ENCODE data around the gene ACP1. TPM values are rescaled to one million over a fixed set of nuclear protein-coding genes. Genes with fewer than 3 reads are reported as not detected.

Gene ACP1
- polyA plus RNA-seq (2013, experiment 1 of 2) = 138 TPM
- 139 TPM for polyA plus RNA-seq (2013, experiment 2 of 2)

- Histone ChIP-seq H2AFZ (ENCODE audit: low read length) (peak within 1 kb of the TSS; percentile 91), H2BK15ac (ENCODE audit: low read length) (peak within 1 kb of the TSS; percentile 57), H2BK5ac (ENCODE audit: low read length) (peak within 1 kb of the TSS; percentile 96), H3K4me3 (ENCODE audit: low read length in 2 of 2) (peak within 1 kb of the TSS; percentile 89 to 95), H3K9me3 (replicated peaks in 1 of 2; ENCODE audit: control insufficient read depth in 2 of 2, insufficient read depth in 1 of 2, low read depth in 1 of 2, low read length in 2 of 2) (peaks cover 12 to 33% of the 10 kb centered on the region in 2 donors), H3K27me3 (ENCODE audit: control insufficient read depth in 3 of 3, insufficient read depth in 3 of 3, low read depth in 1 of 3, low read length in 3 of 3) (peaks cover 0 to 15% (median 13%) of the 10 kb centered on the region in 3 experiments), H4K91ac (ENCODE audit: low read depth, low read length, poor library complexity) (no peak within 1 kb of the TSS), H3K9ac (ENCODE audit: low read depth, low read length, poor library complexity) (peak within 1 kb of the TSS; percentile 98), H3K79me1 (ENCODE audit: low read depth, low read length) (peaks cover 3% of the 10 kb centered on the region), H2BK12ac (ENCODE audit: low read length) (no peak within 1 kb of the TSS), H3K4me1 (ENCODE audit: control insufficient read depth in 2 of 2, insufficient read depth in 1 of 2, low read depth in 1 of 2, low read length in 2 of 2) (peaks cover 8% of the 10 kb centered on the region in 2 donors), H3K14ac (ENCODE audit: low read length) (peak within 1 kb of the TSS; percentile 87), H3K18ac (ENCODE audit: low read length) (peak within 1 kb of the TSS; percentile 99), H3K4me2 (ENCODE audit: insufficient read depth, low read length, poor library complexity, severe bottlenecking) (peak within 1 kb of the TSS; percentile 91), H3K4ac (ENCODE audit: low read length) (no peak within 1 kb of the TSS), H3K23ac (ENCODE audit: low read depth, low read length, poor library complexity) (peak within 1 kb of the TSS; percentile 90), H3K36me3 (replicated peaks in 1 of 2; ENCODE audit: control insufficient read depth in 2 of 2, insufficient read depth in 2 of 2, low read length in 2 of 2) (peaks cover 2 to 66% of the 10 kb centered on the region in 2 donors), H3K27ac (replicated peaks; ENCODE audit: low read length) (no peak within 1 kb of the TSS), H2BK120ac (ENCODE audit: low read depth, low read length) (no peak within 1 kb of the TSS), H2AK5ac (ENCODE audit: low read depth, low read length) (peak within 1 kb of the TSS; percentile 88), H4K8ac (ENCODE audit: low read depth, low read length) (no peak within 1 kb of the TSS)
- DNase-seq (ENCODE audit: low spot score) = peak; percentile 91
- no CpG with 5 or more reads among the region's 73 CpGs for WGBS, 2 donors (ENCODE audit: extremely low coverage in 2 of 2, insufficient read length in 2 of 2, insufficient replicate concordance in 1 of 2)
Observed at GRCh38 chr2:264493-265468, at the start of gene ACP1. Gene ACP1 (plus strand): TSS chr2:264947. CDS start chr2:264965, 18 bp downstream.

DNA sequence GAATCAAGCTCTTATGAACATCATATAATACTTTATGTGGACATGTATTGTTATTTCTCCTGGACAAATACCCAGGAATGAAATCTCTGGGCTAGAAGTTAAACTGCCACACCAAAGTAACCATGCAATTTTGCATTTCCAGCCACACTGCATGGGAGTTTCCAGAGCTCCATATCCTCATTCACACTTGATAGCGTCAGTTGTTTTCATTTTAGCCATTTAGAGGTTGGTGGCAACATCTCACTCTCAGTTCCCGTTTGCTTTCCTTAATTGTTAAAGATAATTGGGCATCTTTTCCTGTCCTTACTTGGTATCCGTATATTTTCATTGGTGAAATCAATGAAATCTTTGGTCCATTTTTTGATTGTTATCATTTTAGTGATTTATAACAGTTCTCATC lies 48.7 kb upstream of the ACP1 start:
- no peak overlapping the region for H3K4me3 ChIP-seq (ENCODE audit: low read length in 2 of 2)
- H2BK120ac ChIP-seq (ENCODE audit: low read depth, low read length) = no peak overlapping the region
- WGBS, 2 donors (ENCODE audit: extremely low coverage in 2 of 2, insufficient read length in 2 of 2, insufficient replicate concordance in 1 of 2) = no CpG with 5 or more reads among the region's 3 CpGs
- H4K8ac ChIP-seq (ENCODE audit: low read depth, low read length) = no peak overlapping the region
- no peaks in the 10 kb centered on the region for H3K27me3 ChIP-seq (ENCODE audit: control insufficient read depth in 3 of 3, insufficient read depth in 3 of 3, low read depth in 1 of 3, low read length in 3 of 3)
- H3K4me2 ChIP-seq (ENCODE audit: insufficient read depth, low read length, poor library complexity, severe bottlenecking) = no peak overlapping the region
- no peak overlapping the region for H2AFZ ChIP-seq (ENCODE audit: low read length)
- H2BK15ac ChIP-seq (ENCODE audit: low read length) = no peak overlapping the region
- H3K4ac ChIP-seq (ENCODE audit: low read length) = no peak overlapping the region
- H4K91ac ChIP-seq (ENCODE audit: low read depth, low read length, poor library complexity) = no peak overlapping the region
- H3K79me1 ChIP-seq (ENCODE audit: low read depth, low read length) = no peaks in the 10 kb centered on the region
- no peak for DNase-seq (ENCODE audit: low spot score)
- no peak overlapping the region for H2BK5ac ChIP-seq (ENCODE audit: low read length)
- H3K9me3 ChIP-seq (replicated peaks in 1 of 2; ENCODE audit: control insufficient read depth in 2 of 2, insufficient read depth in 1 of 2, low read depth in 1 of 2, low read length in 2 of 2) = peaks cover 2 to 6% of the 10 kb centered on the region in 2 donors
- no peak overlapping the region for H3K9ac ChIP-seq (ENCODE audit: low read depth, low read length, poor library complexity)
- H3K4me1 ChIP-seq (ENCODE audit: control insufficient read depth in 2 of 2, insufficient read depth in 1 of 2, low read depth in 1 of 2, low read length in 2 of 2) = no peaks in the 10 kb centered on the region
- H3K36me3 ChIP-seq (replicated peaks in 1 of 2; ENCODE audit: control insufficient read depth in 2 of 2, insufficient read depth in 2 of 2, low read length in 2 of 2) = peaks cover 0 to 34% of the 10 kb centered on the region in 2 donors
- no peak overlapping the region for H3K14ac ChIP-seq (ENCODE audit: low read length)
- no peak overlapping the region for H3K27ac ChIP-seq (replicated peaks; ENCODE audit: low read length)
- H2BK12ac ChIP-seq (ENCODE audit: low read length) = no peak overlapping the region
- H2AK5ac ChIP-seq (ENCODE audit: low read depth, low read length) = no peak overlapping the region
- H3K18ac ChIP-seq (ENCODE audit: low read length) = no peak overlapping the region
- no peak overlapping the region for H3K23ac ChIP-seq (ENCODE audit: low read depth, low read length, poor library complexity)

DNA sequence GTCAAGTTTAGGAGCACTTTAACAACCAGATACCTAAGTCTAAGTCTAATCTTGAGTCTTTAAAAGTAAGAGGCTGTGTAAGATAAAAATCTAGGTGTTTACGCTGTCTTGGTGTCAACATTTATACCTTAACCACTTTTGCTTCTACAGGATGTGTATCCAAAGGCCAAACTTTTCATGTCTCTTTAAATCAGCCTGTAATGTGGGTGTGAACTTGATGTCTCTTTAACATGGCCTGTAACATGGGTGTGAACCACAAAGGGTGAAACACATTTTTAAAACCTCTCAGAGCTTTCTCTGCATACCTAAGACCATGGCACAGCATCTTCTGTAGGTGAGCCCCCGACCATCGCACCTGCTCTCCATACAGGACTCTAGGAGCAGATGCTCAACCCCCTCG lies 41.3 kb upstream of the ACP1 start:
- H3K27ac ChIP-seq (replicated peaks; ENCODE audit: low read length) = no peak overlapping the region
- no peak overlapping the region for H3K14ac ChIP-seq (ENCODE audit: low read length)
- no CpG with 5 or more reads among the region's 4 CpGs for whole genome bisulfite sequencing, 2 donors (ENCODE audit: extremely low coverage in 2 of 2, insufficient read length in 2 of 2, insufficient replicate concordance in 1 of 2)
- no peak overlapping the region for H3K4ac ChIP-seq (ENCODE audit: low read length)
- H3K27me3 ChIP-seq (ENCODE audit: control insufficient read depth in 3 of 3, insufficient read depth in 3 of 3, low read depth in 1 of 3, low read length in 3 of 3) = no peaks in the 10 kb centered on the region
- no peak overlapping the region for H3K4me3 ChIP-seq (ENCODE audit: low read length in 2 of 2)
- no peaks in the 10 kb centered on the region for H3K4me1 ChIP-seq (ENCODE audit: control insufficient read depth in 2 of 2, insufficient read depth in 1 of 2, low read depth in 1 of 2, low read length in 2 of 2)
- H4K8ac ChIP-seq (ENCODE audit: low read depth, low read length) = no peak overlapping the region
- H2AFZ ChIP-seq (ENCODE audit: low read length) = no peak overlapping the region
- no peaks in the 10 kb centered on the region for H3K79me1 ChIP-seq (ENCODE audit: low read depth, low read length)
- no peak overlapping the region for H3K18ac ChIP-seq (ENCODE audit: low read length)
- peaks cover 0 to 80% of the 10 kb centered on the region in 2 donors for H3K36me3 ChIP-seq (replicated peaks in 1 of 2; ENCODE audit: control insufficient read depth in 2 of 2, insufficient read depth in 2 of 2, low read length in 2 of 2)
- H3K23ac ChIP-seq (ENCODE audit: low read depth, low read length, poor library complexity) = no peak overlapping the region
- H2AK5ac ChIP-seq (ENCODE audit: low read depth, low read length) = no peak overlapping the region
- H2BK120ac ChIP-seq (ENCODE audit: low read depth, low read length) = no peak overlapping the region
- H2BK15ac ChIP-seq (ENCODE audit: low read length) = no peak overlapping the region
- no peak for DNase-seq (ENCODE audit: low spot score)
- no peak overlapping the region for H3K9ac ChIP-seq (ENCODE audit: low read depth, low read length, poor library complexity)
- no peaks in the 10 kb centered on the region for H3K9me3 ChIP-seq (replicated peaks in 1 of 2; ENCODE audit: control insufficient read depth in 2 of 2, insufficient read depth in 1 of 2, low read depth in 1 of 2, low read length in 2 of 2)
- H4K91ac ChIP-seq (ENCODE audit: low read depth, low read length, poor library complexity) = no peak overlapping the region
- no peak overlapping the region for H2BK12ac ChIP-seq (ENCODE audit: low read length)
- no peak overlapping the region for H3K4me2 ChIP-seq (ENCODE audit: insufficient read depth, low read length, poor library complexity, severe bottlenecking)
- H2BK5ac ChIP-seq (ENCODE audit: low read length) = no peak overlapping the region
